Measurements from ENCODE around the gene ALPK3.

- TF ChIP-seq BHLHE40 (IDR thresholded peaks at IDR 0.05; ENCODE audit: borderline replicate concordance) (no peak), FOXM1 (IDR thresholded peaks at IDR 0.05; ENCODE audit: borderline replicate concordance) (no peak), SP1 (IDR thresholded peaks at IDR 0.05) (no peak), FOXK2 (IDR thresholded peaks at IDR 0.05) (no peak), TARDBP (IDR thresholded peaks at IDR 0.05) (no peak), SUZ12 (IDR thresholded peaks at IDR 0.05) (no peak), L3MBTL2 (conservative IDR thresholded peaks at IDR 0.05) (no peak), LEF1 (IDR thresholded peaks at IDR 0.05; ENCODE audit: borderline replicate concordance) (no peak), FOXA1 (IDR thresholded peaks at IDR 0.05) (no peak), ZNF384 (IDR thresholded peaks at IDR 0.05) (no peak), NFRKB (IDR thresholded peaks at IDR 0.05) (no peak), ELF4 (IDR thresholded peaks at IDR 0.05) (no peak), PKNOX1 (IDR thresholded peaks at IDR 0.05) (no peak), CTBP1 (IDR thresholded peaks at IDR 0.05; ENCODE audit: borderline replicate concordance) (no peak)
Measured at GRCh38 chr15:84785053-84785452, 32.1 kb upstream of the ALPK3 start.
